ENCODE results near the gene ZNF865. TPM values are rescaled to one million over a fixed set of nuclear protein-coding genes. Genes with fewer than 3 reads are reported as not detected.

Gene ZNF865
- total RNA-seq, 1 donor from 2014 or later: 16.1 TPM

- Mint-ChIP-seq H3K27ac (ENCODE audit: unreplicated experiment) (peak overlapping the region; percentile 97), H3K9me3 (ENCODE audit: low read depth) (no peaks in the 10 kb centered on the region), H3K36me3 (ENCODE audit: low read depth) (peaks cover 9% of the 10 kb centered on the region), H3K4me3 (ENCODE audit: unreplicated experiment) (peak overlapping the region; percentile 84), H3K27me3 (ENCODE audit: low read depth) (no peaks in the 10 kb centered on the region), H3K4me1 (ENCODE audit: low read depth) (peaks cover 59% of the 10 kb centered on the region)
- no peak for DNase-seq (ENCODE audit: low spot score)
- TF ChIP-seq CTCF (IDR thresholded peaks at IDR 0.05): no peak
Observed at GRCh38 chr19:55642153-55643002, 36.9 kb downstream of the ZNF865 start.

- Mint-ChIP-seq H3K9me3 (ENCODE audit: low read depth) (no peaks in the 10 kb centered on the region), H3K27me3 (ENCODE audit: low read depth) (no peaks in the 10 kb centered on the region), H3K4me1 (ENCODE audit: low read depth) (peaks cover 55% of the 10 kb centered on the region), H3K36me3 (ENCODE audit: low read depth) (peaks cover 6% of the 10 kb centered on the region), H3K4me3 (ENCODE audit: unreplicated experiment) (peak within 1 kb of the TSS; percentile 84), H3K27ac (ENCODE audit: unreplicated experiment) (peak within 1 kb of the TSS; percentile 97)
- no peak for TF ChIP-seq CTCF (IDR thresholded peaks at IDR 0.05)
- no peak for DNase-seq (ENCODE audit: low spot score)
Observed at GRCh38 chr19:55643003-55643886, 37.8 kb downstream of the ZNF865 start, which contains the start of gene ZNF581. TSS of gene ZNF581 (plus strand) at chr19:55643649. CDS start at chr19:55644572, 923 bp downstream.

- Mint-ChIP-seq H3K9me3 (ENCODE audit: low read depth) (no peaks in the 10 kb centered on the region), H3K27me3 (ENCODE audit: low read depth) (no peaks in the 10 kb centered on the region), H3K36me3 (ENCODE audit: low read depth) (peaks cover 6% of the 10 kb centered on the region), H3K4me1 (ENCODE audit: low read depth) (peaks cover 58% of the 10 kb centered on the region), H3K27ac (ENCODE audit: unreplicated experiment) (peak overlapping the region; percentile 90), H3K4me3 (ENCODE audit: unreplicated experiment) (peak overlapping the region; percentile 84)
- no peak for DNase-seq (ENCODE audit: low spot score)
- no peak for TF ChIP-seq CTCF (IDR thresholded peaks at IDR 0.05)
Observed at GRCh38 chr19:55643887-55644176, 38.4 kb downstream of the ZNF865 start.

- no peak for TF ChIP-seq CTCF (IDR thresholded peaks at IDR 0.05)
- H3K36me3 Mint-ChIP-seq (ENCODE audit: low read depth): peaks cover 5% of the 10 kb centered on the region
- peak overlapping the region; percentile 90 for H3K27ac Mint-ChIP-seq (ENCODE audit: unreplicated experiment)
- peak overlapping the region; percentile 84 for H3K4me3 Mint-ChIP-seq (ENCODE audit: unreplicated experiment)
- no peaks in the 10 kb centered on the region for H3K9me3 Mint-ChIP-seq (ENCODE audit: low read depth)
- DNase-seq (ENCODE audit: low spot score): no peak
- no peaks in the 10 kb centered on the region for H3K27me3 Mint-ChIP-seq (ENCODE audit: low read depth)
- H3K4me1 Mint-ChIP-seq (ENCODE audit: low read depth): peaks cover 58% of the 10 kb centered on the region
Observed at GRCh38 chr19:55644191-55644833, 38.9 kb downstream of the ZNF865 start.

All from chondrocyte (in vitro differentiated cells).